Lower leg skin (tissue), 3 donors: ENCODE measurements around the gene IER3.
"Not testable (repeated sequence)": the region's sequence is repeated elsewhere in the genome, so short reads cannot be mapped to it uniquely, and the experiment has no call there.

Experiments used
- CTCF ChIP-seq, 3 donors: fragments of 450-650 bp; IDR thresholded peaks; one replicate each; pipeline ENCODE4 v1.5.1; 2016; ENCODE audit warnings: antibody characterized with exemption in 3 of 3, mild to moderate bottlenecking in 3 of 3, moderate library complexity in 2 of 3
- POLR2A ChIP-seq, 2 donors: fragments of 450-650 bp; IDR thresholded peaks; one replicate each; pipeline ENCODE4 v1.6.1; 2016 to 2017; ENCODE audit warnings: antibody characterized with exemption in 2 of 2, mild to moderate bottlenecking in 1 of 2, moderate library complexity in 1 of 2

- not testable (repeated sequence) for TF ChIP-seq CTCF, POLR2A (IDR thresholded peaks at IDR 0.05)
Observed at GRCh38 chr6:30764490-30765043, 20.2 kb upstream of the IER3 start.
